AG04450 (cell line): Measurements from ENCODE around the gene SNAPIN. TPM values are rescaled to one million over a fixed set of nuclear protein-coding genes. Genes with fewer than 3 reads are reported as not detected.

Experiments
- CTCF ChIA-PET: fragments of 300-600, 350-600 bp; formaldehyde crosslinking; extraction: SDS; loops from one replicate; lab custom pipeline; 2022; ENCODE audit warnings: antibody characterized with exemption, inconsistent platforms; lab: Charles Lee
- POLR2A ChIA-PET: fragments of 350-600 bp; formaldehyde crosslinking; extraction: SDS; loops from one replicate; lab custom pipeline; 2021; ENCODE audit warnings: antibody characterized with exemption, inconsistent platforms; lab: Yijun Ruan, JAX
- DNase-seq: peaks from one replicate; pipeline ENCODE4 v3.0.0-alpha.2; 2011; ENCODE audit warnings: low read depth, low spot score
- H3K27ac ChIP-seq: one replicate; pipeline ENCODE4 v1.5.1; 2012; ENCODE audit warnings: low read depth, low read length, control low read depth
- H3K27me3 ChIP-seq: one replicate; pipeline ENCODE4 v1.6.0; 2012; ENCODE audit warnings: low read length; ENCODE audit not compliant: control insufficient read depth, insufficient read depth
- H3K4me3 ChIP-seq: 2 replicates; pipeline ENCODE4 v1.5.1; 2011; ENCODE audit warnings: mild to moderate bottlenecking, low read depth, low read length, control low read depth
- H3K9me3 ChIP-seq: 2 replicates; pipeline ENCODE4 v1.5.1; 2012; ENCODE audit warnings: low read length; ENCODE audit not compliant: control insufficient read depth, insufficient read depth
- polyA minus RNA-seq: library from RNA; depleted of rRNA, polyadenylated mRNA; stranded (reverse); fragments of >200 nt; gene quantifications from 2 replicates; pipeline ENCODE4 v1.2.3, GENCODE V29; 2011; rRNA and poly(A)+ RNA removed
- polyA plus RNA-seq: library from polyadenylated mRNA; depleted of rRNA; stranded (reverse); fragments of >200 nt; gene quantifications from 2 replicates; pipeline ENCODE4 v1.2.3, GENCODE V29; 2011; rRNA removed
- TF ChIP-seq, protein P1 (sequence below): IDR thresholded peaks from 2 replicates; pipeline ENCODE4 v1.5.1; 2011; ENCODE audit warnings: low read depth, low read length, control low read depth, inconsistent platforms

SNAPIN gene, protein sequence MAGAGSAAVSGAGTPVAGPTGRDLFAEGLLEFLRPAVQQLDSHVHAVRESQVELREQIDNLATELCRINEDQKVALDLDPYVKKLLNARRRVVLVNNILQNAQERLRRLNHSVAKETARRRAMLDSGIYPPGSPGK
- polyA plus RNA-seq (54.1 and 56.8 TPM in 2 replicates), polyA minus RNA-seq (19.2 and 25.0 TPM in 2 replicates)

DNA sequence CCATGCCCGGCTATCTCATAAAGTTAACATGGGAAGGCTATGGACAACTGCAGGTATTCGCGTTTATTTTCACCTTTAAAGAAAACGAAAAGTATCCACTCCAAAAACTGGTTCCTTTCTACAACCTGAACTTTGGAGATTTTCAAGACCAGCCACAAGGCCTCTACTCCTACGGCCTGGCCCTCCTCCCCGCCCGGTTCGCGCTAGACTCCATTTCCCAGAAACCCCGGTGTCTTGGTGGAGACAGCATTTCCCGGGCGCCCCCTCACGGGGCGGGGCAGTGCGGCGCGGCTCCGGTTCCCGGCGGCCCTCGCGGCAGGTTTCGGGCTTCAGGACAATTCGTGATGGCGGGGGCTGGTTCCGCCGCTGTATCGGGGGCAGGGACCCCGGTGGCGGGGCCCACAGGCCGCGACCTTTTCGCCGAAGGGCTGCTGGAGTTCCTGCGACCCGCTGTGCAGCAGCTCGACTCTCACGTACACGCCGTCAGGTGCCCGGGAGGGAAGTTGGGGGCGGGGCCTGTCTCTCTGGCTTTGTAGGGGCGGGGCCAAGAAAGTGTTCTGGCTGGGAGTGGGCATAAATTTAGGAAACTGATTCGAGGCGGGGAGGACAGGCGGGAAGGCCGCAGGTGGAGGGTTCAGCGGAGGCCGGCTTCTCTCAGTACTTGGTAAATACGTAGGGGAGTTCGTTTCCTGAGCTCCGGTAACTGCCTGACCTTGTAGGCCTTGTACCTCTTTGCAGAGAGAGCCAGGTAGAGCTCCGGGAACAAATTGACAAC lies at the start of gene SNAPIN:
SNAPIN (plus strand) TSS at position 304 of the 775 bp plus-strand sequence; CDS start at position 345, 41 bp downstream.
- no peaks in the 10 kb centered on the region for H3K9me3 ChIP-seq
- peak; percentile 49 for DNase-seq
- H3K27me3 ChIP-seq, result no peaks in the 10 kb centered on the region
- peak within 1 kb of the TSS; percentile 92 for H3K4me3 ChIP-seq
- TF ChIP-seq, protein P1, sequence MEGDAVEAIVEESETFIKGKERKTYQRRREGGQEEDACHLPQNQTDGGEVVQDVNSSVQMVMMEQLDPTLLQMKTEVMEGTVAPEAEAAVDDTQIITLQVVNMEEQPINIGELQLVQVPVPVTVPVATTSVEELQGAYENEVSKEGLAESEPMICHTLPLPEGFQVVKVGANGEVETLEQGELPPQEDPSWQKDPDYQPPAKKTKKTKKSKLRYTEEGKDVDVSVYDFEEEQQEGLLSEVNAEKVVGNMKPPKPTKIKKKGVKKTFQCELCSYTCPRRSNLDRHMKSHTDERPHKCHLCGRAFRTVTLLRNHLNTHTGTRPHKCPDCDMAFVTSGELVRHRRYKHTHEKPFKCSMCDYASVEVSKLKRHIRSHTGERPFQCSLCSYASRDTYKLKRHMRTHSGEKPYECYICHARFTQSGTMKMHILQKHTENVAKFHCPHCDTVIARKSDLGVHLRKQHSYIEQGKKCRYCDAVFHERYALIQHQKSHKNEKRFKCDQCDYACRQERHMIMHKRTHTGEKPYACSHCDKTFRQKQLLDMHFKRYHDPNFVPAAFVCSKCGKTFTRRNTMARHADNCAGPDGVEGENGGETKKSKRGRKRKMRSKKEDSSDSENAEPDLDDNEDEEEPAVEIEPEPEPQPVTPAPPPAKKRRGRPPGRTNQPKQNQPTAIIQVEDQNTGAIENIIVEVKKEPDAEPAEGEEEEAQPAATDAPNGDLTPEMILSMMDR, result no peak; the same call in 1 of the 2 replicates
- no peak within 1 kb of the TSS for H3K27ac ChIP-seq
- ChIA-PET POLR2A (interaction anchor here (1.5 kb wide), 1 partner anchor 25 kb away, joined by 10 read pairs; the partner anchor contains the start of gene CHTOP), CTCF (interaction anchor here (0.7 to 1.9 kb wide), 6 partner anchors 31 to 487 kb away, joined by 3 to 8 read pairs (median 6); partner anchors contain the start of genes S100A1 and S100A13)

DNA sequence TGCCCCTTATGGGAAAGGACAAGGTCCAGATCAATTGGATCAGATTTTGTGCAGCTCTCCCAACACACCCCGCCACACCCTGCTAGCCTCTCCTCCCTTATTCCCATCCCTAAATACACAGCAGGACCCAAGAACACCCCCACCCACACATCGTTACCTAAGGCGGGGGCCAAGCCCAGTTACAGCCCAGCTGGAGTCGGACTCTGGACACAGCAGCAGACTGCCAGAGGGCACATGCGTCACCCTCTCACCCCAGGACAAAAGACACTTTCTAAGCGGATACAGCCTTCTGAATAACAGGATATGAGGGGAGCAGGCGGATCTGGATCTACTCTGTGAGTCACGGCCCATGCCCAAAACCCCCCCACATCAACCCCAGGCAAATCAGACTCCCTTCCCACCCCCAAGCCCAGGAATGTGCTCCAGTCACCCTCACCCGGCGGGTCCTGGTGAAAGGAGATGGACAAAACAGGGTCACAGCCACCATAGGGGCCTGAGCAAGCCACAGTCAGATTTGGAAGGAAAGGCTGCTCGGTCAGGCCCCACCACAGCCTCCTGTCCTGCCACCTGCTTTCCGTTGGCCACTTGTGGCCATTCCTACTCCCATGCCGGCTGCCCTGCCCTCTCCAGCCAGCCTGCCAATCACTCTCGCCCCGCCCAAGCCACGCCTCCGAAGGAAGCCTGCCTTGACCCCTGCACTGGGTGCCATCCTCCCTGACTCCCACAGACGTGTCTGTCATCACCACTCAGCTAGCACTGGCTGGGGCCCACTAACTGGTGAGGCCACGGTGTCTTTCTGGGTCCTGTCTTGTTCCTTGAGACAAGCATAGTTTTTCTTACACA lies 49.5 kb upstream of the SNAPIN start:
- Histone ChIP-seq H3K27me3 (no peaks in the 10 kb centered on the region), H3K27ac (peak overlapping the region; percentile 90), H3K9me3 (no peaks in the 10 kb centered on the region), H3K4me3 (peak overlapping the region; percentile 57)
- POLR2A ChIA-PET, result interaction anchor here (1.1 kb wide), 1 partner anchor 16 kb away, joined by 4 read pairs; no protein-coding TSS in a partner anchor
- TF ChIP-seq, protein P1, result no peak
- CTCF ChIA-PET, result interaction anchor here (0.6 to 9.3 kb wide), 5 partner anchors 12 to 76 kb away, joined by 3 to 80 read pairs (median 7); partner anchors contain the start of genes S100A1 and S100A13
- no peak for DNase-seq

DNA sequence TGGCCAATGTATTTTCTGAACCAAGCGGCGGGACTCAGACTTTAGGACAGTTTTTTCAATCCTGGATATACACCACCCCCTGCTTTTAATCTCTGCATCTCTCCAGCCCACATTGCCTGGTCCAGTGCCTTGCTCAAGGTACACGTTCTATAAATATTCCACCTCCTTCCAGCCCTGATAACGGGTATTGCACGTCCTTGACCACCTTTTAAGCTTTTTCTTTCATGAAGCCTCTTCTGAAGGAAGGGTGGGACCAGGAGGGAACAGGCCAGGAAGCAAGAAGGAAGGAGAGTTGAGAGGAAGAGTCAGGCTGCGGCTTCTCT lies 49.0 kb upstream of the SNAPIN start:
- DNase-seq, result no peak
- Histone ChIP-seq H3K9me3 (no peaks in the 10 kb centered on the region), H3K27ac (peak overlapping the region; percentile 90), H3K4me3 (peak overlapping the region; percentile 57), H3K27me3 (no peaks in the 10 kb centered on the region)
- TF ChIP-seq, protein P1, result no peak
- POLR2A ChIA-PET, result interaction anchor here (1.1 kb wide), 1 partner anchor 17 kb away, joined by 4 read pairs; no protein-coding TSS in a partner anchor
- CTCF ChIA-PET, result interaction anchor here (2.0 to 9.3 kb wide), 3 partner anchors 18 to 76 kb away, joined by 5 to 80 read pairs (median 9); partner anchors contain the start of genes S100A1 and S100A13

DNA sequence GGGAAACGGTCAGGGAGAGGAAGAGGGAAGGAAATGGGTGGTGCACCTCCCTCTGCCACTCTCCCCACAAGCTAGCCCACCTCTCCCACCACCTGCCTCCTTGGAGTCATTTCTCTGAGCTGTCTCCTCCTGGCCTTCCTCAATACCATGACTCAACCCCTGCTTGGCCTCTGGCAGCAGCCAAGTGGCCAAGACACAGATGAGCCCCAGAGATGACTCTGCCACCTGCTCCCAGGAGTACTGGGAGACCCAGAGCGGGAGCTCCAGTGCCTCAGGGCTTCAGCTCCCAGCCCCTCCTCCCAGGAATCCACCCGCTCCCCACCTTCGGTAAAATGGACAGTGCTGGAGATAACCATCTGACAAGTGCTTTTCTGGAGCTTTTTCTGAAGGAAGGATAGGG lies 48.2 kb upstream of the SNAPIN start:
- DNase-seq, result no peak
- ChIA-PET CTCF (interaction anchor here (2.0 to 9.3 kb wide), 3 partner anchors 18 to 77 kb away, joined by 5 to 80 read pairs (median 9); partner anchors contain the start of genes S100A1 and S100A13), POLR2A (interaction anchor here (1.1 to 1.7 kb wide), 2 partner anchors 17 kb away, joined by 4 read pairs; partner anchors contain the start of gene S100A13)
- TF ChIP-seq, protein P1, result no peak
- no peaks in the 10 kb centered on the region for H3K9me3 ChIP-seq
- peak overlapping the region; percentile 47 for H3K27ac ChIP-seq
- H3K4me3 ChIP-seq, result peak overlapping the region; percentile 83
- H3K27me3 ChIP-seq, result no peaks in the 10 kb centered on the region
